Fibroblast of villous mesenchyme (primary cell): Measurements from ENCODE around the gene CFD. TPM values are rescaled to one million over a fixed set of nuclear protein-coding genes. Genes with fewer than 3 reads are reported as not detected.

Source experiments
- DNase-seq: peaks from one replicate; pipeline ENCODE4 v3.0.0-alpha.2; 2010; ENCODE audit warnings: low read depth
- H3K4me3 ChIP-seq: 2 replicates; pipeline ENCODE4 v1.5.1; 2011; ENCODE audit warnings: low read depth, mild to moderate bottlenecking, low read length
- CTCF ChIP-seq: IDR thresholded peaks from 2 replicates; pipeline ENCODE4 v1.5.1; 2012; ENCODE audit warnings: low read depth, mild to moderate bottlenecking, low read length; ENCODE audit not compliant: insufficient read depth
- total RNA-seq: library from RNA; depleted of rRNA; stranded (reverse); fragments of >200 nt; gene quantifications from 2 replicates; pipeline ENCODE4 v1.2.3, GENCODE V29; 2012

CFD gene
- total RNA-seq, 1 donor: 3.9 TPM

GRCh38 chr19:902093-902370, 42.6 kb downstream of the CFD start:
- no peak for TF ChIP-seq CTCF

GRCh38 chr19:902446-903226, 43.2 kb downstream of the CFD start:
- H3K4me3 ChIP-seq: no peak overlapping the region
- no peak for DNase-seq
- no peak for TF ChIP-seq CTCF

More at GRCh38 chr19:902093-902370, 42.6 kb downstream of the CFD start:
- DNase-seq: no peak
- no peak overlapping the region for H3K4me3 ChIP-seq

GRCh38 chr19:903266-903797, 43.9 kb downstream of the CFD start:
- no peak for TF ChIP-seq CTCF
- H3K4me3 ChIP-seq: no peak overlapping the region
- peak; percentile 31 for DNase-seq

DNA sequence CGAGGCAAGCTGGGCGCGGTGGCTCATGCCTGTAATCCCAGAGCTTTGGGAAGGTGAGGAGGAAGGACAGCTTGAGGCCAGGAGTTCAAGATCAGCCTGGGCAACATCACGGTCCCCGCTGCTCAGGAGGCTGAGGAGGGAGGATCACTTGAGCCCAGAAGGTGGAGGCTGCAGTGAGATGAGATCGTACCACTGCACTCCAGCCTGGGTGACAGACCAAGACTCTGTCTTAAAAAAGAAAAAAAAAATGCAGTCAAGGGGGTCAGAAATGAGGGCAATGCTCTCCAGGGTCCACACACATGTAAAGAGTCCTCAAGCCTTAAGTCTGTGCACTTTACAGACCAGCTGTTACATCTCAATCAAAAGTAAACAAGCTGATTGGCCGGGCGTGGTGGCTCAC, 45.1 kb downstream of the CFD start:
- no peak for DNase-seq
- no peak overlapping the region for H3K4me3 ChIP-seq
- no peak for TF ChIP-seq CTCF

DNA sequence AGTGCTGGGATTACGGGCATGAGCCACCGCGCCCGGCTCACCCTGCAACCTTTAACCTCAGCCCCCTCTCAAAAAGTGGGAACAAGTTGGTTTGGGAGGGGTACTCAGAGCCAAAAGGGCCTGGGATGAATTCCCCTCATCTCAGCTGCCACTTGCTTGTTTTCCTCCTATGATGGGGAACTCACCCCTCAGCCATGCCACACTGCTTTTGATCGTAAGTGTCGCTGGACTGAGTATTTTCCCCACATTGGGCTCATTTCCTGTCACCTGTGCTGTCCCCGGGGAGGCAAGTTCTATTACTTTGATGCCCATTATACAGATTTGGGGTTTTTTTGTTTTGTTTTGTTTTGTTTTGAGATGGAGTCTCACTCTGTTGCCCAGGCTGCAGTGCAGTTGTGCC, 47.0 kb downstream of the CFD start:
- no peak for TF ChIP-seq CTCF
- no peak overlapping the region for H3K4me3 ChIP-seq
- no peak for DNase-seq

DNA sequence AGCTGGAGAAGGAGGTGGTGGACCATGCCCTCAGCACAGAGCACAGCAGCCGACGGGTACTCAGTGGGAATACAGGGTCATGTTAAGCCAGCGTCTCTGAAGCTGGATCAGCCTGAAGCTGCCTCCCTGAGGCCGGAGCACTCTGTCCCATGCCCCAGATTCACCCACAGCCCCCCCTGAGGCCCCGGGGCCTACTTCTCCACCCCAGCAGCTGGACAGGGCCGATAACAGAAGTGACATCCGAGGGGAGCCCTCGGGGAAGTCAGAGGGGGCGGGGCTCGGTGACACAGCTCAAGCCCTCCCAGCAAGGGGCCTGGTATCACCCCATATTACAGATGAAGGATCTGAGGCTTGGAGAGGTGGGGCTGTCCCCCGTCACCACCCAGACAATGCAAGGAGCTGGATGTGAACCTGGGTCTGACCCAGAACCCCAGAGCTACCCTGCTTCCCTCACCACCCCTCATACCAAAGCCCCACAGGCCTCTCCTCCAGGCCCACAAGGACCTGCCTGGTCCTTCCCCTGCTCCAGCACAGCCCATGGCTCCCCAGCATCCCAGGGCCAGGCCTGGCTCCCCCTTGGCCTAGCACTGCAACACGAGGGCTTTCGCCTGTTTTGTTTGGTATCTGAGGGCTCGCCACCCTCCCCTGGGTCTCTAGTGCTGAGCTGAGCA, 47.9 kb downstream of the CFD start:
- no peak for TF ChIP-seq CTCF
- H3K4me3 ChIP-seq: no peak overlapping the region
- no peak for DNase-seq
